HG03520 (cell line): ENCODE measurements around the gene CLTRN.
"Not testable (repeated sequence)": the region's sequence is repeated elsewhere in the genome, so short reads cannot be mapped to it uniquely, and the experiment has no call there.

Experiments used
- ATAC-seq: cut with Tn5 transposase; IDR thresholded peaks from one replicate; pipeline ENCODE4 v1.9.1; 2021; ENCODE audit warnings: mild to moderate bottlenecking, moderate library complexity; ENCODE audit not compliant: unreplicated experiment

Gene CLTRN, protein sequence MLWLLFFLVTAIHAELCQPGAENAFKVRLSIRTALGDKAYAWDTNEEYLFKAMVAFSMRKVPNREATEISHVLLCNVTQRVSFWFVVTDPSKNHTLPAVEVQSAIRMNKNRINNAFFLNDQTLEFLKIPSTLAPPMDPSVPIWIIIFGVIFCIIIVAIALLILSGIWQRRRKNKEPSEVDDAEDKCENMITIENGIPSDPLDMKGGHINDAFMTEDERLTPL

GRCh38 chrX:15664487-15665444, at the start of gene CLTRN:
CLTRN (minus strand) TSS chrX:15664805; CDS start chrX:15664775, 30 bp downstream.
- ATAC-seq, result no peak

DNA sequence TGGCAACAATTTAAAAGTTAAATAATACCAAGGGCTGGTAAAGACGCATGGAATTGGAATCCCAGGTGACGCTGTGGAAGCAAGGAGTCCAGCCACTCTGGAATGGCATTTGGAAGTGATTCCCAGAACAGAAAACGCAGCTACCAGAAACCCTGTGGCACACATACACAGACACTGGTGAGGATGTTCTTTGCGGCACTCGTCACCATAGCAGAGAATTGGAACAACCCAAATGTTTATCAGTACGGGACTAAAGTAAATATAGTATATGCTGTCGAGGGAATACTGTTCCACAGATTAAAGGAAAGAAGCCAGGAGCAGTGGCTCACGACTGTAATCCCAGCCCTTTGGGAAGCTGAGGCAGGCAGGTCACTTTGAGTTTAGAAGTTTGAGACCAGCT, 39.7 kb upstream of the CLTRN start:
- not testable (repeated sequence) for ATAC-seq

- peak; percentile 58 for ATAC-seq
These were observed 39.2 kb upstream of the CLTRN start for GRCh38 chrX:15703809-15704208.

GRCh38 chrX:15702488-15703371, 38.1 kb upstream of the CLTRN start:
- no peak for ATAC-seq

GRCh38 chrX:15696516-15696915, 31.9 kb upstream of the CLTRN start:
- ATAC-seq, result no peak

- ATAC-seq, result no peak
These were observed 30.4 kb upstream of the CLTRN start for GRCh38 chrX:15694941-15695451.

- peak; percentile 95 for ATAC-seq
These were observed 22.4 kb upstream of the CLTRN start for GRCh38 chrX:15686818-15687685.

DNA sequence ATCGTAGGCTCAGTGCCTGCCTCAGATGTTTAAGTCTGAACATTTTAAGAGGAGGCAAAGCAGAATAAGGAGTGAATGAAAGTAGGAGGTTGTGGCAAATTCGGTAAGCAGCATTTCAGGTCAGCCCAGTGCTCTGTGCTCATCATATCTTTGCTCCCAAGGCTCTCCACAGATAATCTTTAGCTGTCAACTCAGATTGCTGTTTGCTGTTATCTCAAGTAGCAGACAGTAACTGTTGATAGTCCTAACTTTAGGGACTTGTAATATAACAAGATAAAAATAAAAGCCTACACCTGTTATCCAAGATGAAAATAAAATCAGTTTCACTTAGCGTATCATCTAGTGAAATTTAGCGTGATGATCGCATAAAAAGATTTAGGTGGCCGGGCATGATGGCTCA, 18.6 kb upstream of the CLTRN start:
- ATAC-seq, result no peak

DNA sequence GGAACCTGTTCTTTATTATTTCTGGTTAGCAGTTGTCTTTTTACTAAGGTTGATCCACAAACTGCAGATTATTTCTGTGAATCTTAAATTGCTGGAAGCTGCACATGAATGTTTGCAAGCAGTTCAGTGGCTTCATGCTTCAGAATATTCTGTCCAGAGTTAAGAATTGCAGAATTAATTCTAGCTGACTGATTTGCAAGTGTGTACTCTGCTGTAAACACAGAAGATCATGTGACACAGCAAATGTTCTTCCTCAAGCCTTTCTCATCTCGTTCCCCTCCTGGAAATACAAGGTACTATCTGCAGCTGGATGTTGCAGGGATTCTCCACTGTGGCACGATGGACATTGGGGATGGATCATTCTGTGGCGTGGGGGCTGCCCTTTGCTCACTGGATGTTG, 16.8 kb upstream of the CLTRN start:
- ATAC-seq, result no peak

DNA sequence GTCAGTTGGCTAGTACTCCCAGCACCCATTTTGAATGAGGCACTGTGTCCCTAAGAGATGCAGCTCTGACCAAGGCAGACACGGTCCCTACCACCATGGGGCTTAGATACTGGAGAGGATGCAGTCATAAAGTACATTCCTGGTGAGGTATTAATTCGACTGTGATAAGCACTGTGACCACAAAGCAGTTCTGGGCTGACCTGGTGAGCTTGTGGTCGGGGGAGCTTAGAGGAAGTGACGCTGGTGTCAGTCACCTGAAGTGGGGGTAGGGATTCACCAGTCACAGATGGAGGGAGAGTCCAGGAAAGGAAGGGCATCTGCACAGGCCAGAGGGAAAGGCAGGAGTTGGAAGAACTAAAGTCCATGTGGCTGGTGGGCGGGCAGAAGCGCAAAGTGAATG, 15.8 kb upstream of the CLTRN start:
- no peak for ATAC-seq

GRCh38 chrX:15679246-15679645, 14.6 kb upstream of the CLTRN start:
- no peak for ATAC-seq

GRCh38 chrX:15678339-15678738, 13.7 kb upstream of the CLTRN start:
- ATAC-seq, result no peak

- no peak for ATAC-seq
These were observed 12.3 kb upstream of the CLTRN start for GRCh38 chrX:15676886-15677285.

GRCh38 chrX:15675490-15675921, 10.9 kb upstream of the CLTRN start:
- ATAC-seq, result peak; percentile 57

DNA sequence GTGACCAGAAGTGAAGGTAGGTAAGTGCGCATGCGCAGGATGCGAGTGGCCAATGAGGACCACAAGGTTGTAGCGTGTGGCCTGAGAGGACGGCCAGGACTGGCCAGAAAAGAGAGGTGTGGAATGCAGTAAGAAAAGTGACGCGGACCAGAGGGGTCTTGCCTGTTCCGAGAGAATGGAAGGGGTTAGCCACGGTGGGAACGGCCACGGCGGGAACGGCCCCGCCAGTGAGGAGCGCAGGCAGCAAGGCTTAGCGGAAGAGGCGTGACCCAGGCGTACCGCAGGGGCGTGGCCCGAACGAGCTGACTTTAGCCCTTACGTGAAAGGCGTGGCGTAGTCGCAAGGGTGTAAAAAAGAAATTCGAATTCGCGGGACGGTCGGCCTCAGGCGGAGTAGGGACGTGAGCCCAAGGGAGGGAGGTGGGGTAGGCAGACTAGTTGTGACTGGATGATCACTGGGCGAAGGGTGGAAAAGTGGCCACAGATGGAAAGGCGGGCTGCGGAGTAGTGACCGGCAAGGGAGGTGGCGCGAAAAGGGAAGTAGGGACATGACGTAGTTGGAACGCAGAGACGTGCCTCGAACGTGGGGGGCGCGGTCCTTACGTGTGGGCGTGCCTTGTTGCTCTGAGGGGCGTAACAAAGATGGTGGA, 10.4 kb upstream of the CLTRN start:
- peak; percentile 78 for ATAC-seq

DNA sequence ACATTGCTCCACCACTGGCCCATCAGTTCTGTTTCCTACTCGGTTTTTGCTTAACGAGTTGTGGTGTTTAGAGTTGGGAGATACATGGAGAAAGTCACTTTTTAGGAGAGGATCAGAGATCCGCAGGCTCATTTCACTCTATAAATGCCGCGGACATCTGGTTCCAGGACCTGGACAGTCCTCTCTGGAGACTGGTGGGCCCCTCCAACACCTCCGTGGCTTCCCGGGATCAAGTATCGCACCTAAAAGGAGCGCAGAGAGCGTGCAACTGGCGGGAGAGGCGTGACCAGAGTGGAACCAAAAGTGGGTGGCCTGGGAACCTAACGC, 9.9 kb upstream of the CLTRN start:
- ATAC-seq, result no peak

DNA sequence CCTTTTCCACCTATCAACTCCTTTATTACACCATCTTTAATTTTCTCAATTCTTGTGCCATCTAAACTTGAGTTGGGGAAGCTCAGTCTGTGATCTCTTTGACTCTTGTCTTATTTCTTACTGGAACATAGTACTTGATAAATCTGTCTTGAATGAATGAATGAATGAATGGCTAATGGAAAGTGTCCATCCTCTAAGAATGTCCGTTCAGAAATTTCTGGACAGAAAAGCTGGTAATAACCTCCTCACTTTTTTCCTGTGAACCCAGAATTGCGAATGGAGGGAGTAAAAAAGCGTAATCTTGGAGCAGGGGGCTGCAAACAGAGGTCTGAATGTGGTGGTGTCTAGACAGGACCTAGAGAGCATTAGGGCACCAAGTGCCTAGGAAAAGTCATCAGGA, 9.4 kb upstream of the CLTRN start:
- no peak for ATAC-seq

GRCh38 chrX:15672881-15673280, 8.3 kb upstream of the CLTRN start:
- no peak for ATAC-seq

DNA sequence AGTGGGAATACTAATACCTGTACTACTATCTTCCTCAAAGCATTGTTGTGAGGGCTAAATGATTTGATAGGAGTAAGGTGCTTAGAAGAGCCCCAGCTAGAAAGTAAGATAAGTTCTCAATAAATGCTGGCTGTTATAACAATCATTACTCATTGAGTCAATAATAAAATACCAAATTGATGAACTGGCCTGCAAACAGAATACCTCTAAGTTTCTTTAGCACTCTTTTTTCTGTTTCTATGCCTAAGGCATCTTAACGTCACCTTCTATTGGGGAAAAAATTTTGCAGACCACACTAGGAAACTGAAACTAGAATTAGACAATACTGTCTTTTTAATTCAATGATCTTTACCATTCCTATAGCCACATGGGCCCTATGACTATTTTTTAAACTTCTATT, 1.2 kb downstream of the CLTRN start:
- ATAC-seq, result no peak

DNA sequence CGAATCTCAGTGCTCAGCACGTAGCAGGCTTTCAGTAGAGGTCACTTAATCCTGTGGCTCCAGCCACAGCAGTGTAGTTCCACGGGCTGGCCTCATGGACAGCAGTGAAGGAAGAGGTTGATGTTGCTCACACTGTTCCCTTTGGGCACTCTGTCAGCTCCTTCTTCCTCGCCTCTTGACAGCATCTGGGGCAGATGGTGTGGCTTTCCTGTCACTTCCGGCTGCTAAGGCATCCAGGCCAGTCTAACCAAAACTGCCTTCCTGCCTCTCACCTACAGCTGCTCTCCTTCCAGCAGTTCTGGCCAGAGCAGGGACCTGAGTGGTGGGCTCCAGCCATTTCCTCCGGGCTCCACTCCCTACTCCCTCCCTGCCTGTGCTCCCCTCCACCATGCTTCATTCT, 9.8 kb downstream of the CLTRN start:
- not testable (repeated sequence) for ATAC-seq
